MM.1S (cell line): ENCODE measurements around the gene SLC5A9.

Experiments
- DNase-seq: peaks from one replicate; pipeline ENCODE4 v3.0.0-alpha.2; 2015
- H2AFZ ChIP-seq: fragments of 300-600 bp; sonication (generic); 2 replicates; pipeline ENCODE4 v1.6.0; 2016; ENCODE audit warnings: antibody characterized with exemption, low read length
- H3F3A ChIP-seq: fragments of 300-600 bp; sonication (generic); 2 replicates; pipeline ENCODE4 v1.6.1; 2016; ENCODE audit warnings: mild to moderate bottlenecking, antibody characterized with exemption, low read length, moderate library complexity, mixed read lengths; ENCODE audit not compliant: insufficient read depth
- H3K27ac ChIP-seq: fragments of 300-600 bp; sonication (generic); 2 replicates; pipeline ENCODE4 v1.5.1; 2016; ENCODE audit warnings: mild to moderate bottlenecking, low read length
- H3K27me3 ChIP-seq: fragments of 300-600 bp; sonication (generic); replicated peaks from 2 replicates; pipeline ENCODE4 v1.6.0; 2016; ENCODE audit warnings: low read length; ENCODE audit not compliant: insufficient read depth
- H3K36me3 ChIP-seq: fragments of 300-600 bp; sonication (generic); replicated peaks from 2 replicates; pipeline ENCODE4 v1.6.1; 2016; ENCODE audit warnings: mild to moderate bottlenecking, low read length, mixed read lengths; ENCODE audit not compliant: insufficient read depth
- H3K4me1 ChIP-seq: fragments of 300-600 bp; sonication (generic); 2 replicates; pipeline ENCODE4 v1.6.1; 2016; ENCODE audit warnings: low read length, mixed read lengths
- H3K4me2 ChIP-seq: fragments of 300-600 bp; sonication (generic); 2 replicates; pipeline ENCODE4 v1.6.0; 2016; ENCODE audit warnings: low read depth, low read length
- H3K4me3 ChIP-seq: fragments of 300-600 bp; sonication (generic); 2 replicates; pipeline ENCODE4 v1.5.1; 2016; ENCODE audit warnings: low read length, mixed read lengths
- H3K79me2 ChIP-seq: fragments of 300-600 bp; sonication (generic); 2 replicates; pipeline ENCODE4 v1.6.1; 2016; ENCODE audit warnings: mixed run types, low read length, mixed read lengths
- H3K9ac ChIP-seq: fragments of 300-600 bp; sonication (generic); 2 replicates; pipeline ENCODE4 v1.6.1; 2016; ENCODE audit warnings: low read length, mixed read lengths
- H3K9me2 ChIP-seq: fragments of 300-600 bp; sonication (generic); replicated peaks from 2 replicates; pipeline ENCODE4 v1.6.1; 2016; ENCODE audit warnings: mild to moderate bottlenecking, low read length, mixed read lengths; ENCODE audit not compliant: insufficient read depth
- H3K9me3 ChIP-seq: fragments of 300-600 bp; sonication (generic); replicated peaks from 2 replicates; pipeline ENCODE4 v1.6.1; 2016; ENCODE audit warnings: mild to moderate bottlenecking, low read length, mixed read lengths; ENCODE audit not compliant: insufficient read depth
- H4K20me1 ChIP-seq: fragments of 300-600 bp; sonication (generic); 2 replicates; pipeline ENCODE4 v1.6.1; 2016; ENCODE audit warnings: mild to moderate bottlenecking, low read length, moderate library complexity, mixed read lengths; ENCODE audit not compliant: insufficient read depth
- EZH2 ChIP-seq: fragments of 300-600 bp; sonication (generic); optimal IDR thresholded peaks from 2 replicates; pipeline ENCODE3; 2017; ENCODE audit warnings: low read depth, mild to moderate bottlenecking, antibody characterized with exemption, low read length, mixed read lengths
- EZH2phosphoT487 ChIP-seq: fragments of 300-600 bp; sonication (generic); IDR thresholded peaks from 2 replicates; pipeline ENCODE4 v1.6.1; 2018; ENCODE audit warnings: antibody characterized with exemption, low read length
- TF ChIP-seq, protein P1 (sequence below): fragments of 300-600 bp; sonication (generic); IDR thresholded peaks from 2 replicates; pipeline ENCODE4 v1.5.1; 2016; ENCODE audit warnings: antibody characterized with exemption, low read length, mixed read lengths

The SLC5A9 gene

DNA sequence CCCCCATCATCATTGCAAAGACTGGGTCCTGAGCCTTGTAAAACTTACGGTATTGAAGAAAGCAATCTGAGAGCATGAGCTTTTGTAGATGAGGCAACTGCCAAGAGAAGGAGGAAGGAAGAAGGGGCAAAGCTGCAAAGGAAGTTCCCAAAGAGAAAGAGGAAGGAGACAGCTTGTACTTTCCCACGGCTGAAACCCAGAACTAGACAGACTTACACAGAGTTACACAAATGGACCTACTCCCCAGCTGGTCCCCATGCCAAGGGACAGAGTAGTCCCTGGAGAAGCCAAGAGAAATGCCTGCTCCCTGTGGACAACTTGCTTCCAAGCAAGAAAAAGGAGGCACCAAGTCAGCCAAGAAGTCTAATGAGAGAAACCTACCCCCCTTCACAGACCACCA lies 22.6 kb downstream of the SLC5A9 start:
- no peak overlapping the region for H3K27ac ChIP-seq
- TF ChIP-seq, protein P1, sequence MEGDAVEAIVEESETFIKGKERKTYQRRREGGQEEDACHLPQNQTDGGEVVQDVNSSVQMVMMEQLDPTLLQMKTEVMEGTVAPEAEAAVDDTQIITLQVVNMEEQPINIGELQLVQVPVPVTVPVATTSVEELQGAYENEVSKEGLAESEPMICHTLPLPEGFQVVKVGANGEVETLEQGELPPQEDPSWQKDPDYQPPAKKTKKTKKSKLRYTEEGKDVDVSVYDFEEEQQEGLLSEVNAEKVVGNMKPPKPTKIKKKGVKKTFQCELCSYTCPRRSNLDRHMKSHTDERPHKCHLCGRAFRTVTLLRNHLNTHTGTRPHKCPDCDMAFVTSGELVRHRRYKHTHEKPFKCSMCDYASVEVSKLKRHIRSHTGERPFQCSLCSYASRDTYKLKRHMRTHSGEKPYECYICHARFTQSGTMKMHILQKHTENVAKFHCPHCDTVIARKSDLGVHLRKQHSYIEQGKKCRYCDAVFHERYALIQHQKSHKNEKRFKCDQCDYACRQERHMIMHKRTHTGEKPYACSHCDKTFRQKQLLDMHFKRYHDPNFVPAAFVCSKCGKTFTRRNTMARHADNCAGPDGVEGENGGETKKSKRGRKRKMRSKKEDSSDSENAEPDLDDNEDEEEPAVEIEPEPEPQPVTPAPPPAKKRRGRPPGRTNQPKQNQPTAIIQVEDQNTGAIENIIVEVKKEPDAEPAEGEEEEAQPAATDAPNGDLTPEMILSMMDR = no peak
- TF ChIP-seq EZH2 (no peak), EZH2phosphoT487 (no peak)
- H3K4me3 ChIP-seq = no peak overlapping the region
- H3F3A ChIP-seq = no peaks in the 10 kb centered on the region
- no peaks in the 10 kb centered on the region for H3K79me2 ChIP-seq
- no peak overlapping the region for H3K4me2 ChIP-seq
- no peaks in the 10 kb centered on the region for H3K36me3 ChIP-seq
- no peaks in the 10 kb centered on the region for H3K27me3 ChIP-seq
- no peaks in the 10 kb centered on the region for H3K4me1 ChIP-seq
- H3K9me2 ChIP-seq = no peaks in the 10 kb centered on the region
- no peaks in the 10 kb centered on the region for H4K20me1 ChIP-seq
- no peak overlapping the region for H2AFZ ChIP-seq
- no peak for DNase-seq
- no peaks in the 10 kb centered on the region for H3K9me3 ChIP-seq
- H3K9ac ChIP-seq = no peak overlapping the region

DNA sequence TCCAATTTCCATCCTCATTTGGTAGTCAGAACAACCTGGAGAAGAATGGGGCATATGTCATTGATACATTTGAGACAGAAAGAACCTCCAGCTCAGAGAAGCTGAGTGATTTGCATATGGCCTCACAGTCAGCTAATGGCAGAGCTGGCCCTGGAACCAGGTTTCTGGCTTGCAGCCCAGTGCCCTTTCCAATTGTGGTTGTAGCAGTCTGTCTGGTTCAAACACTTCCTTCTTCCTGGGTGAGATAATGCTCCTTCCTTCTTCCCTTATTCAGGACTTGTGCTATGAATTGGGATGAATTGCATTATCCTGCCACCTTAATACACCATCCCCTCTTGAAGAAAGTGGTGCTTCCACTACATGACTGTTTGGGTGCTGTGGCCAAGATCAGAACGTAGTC lies 24.2 kb downstream of the SLC5A9 start:
- H4K20me1 ChIP-seq = no peaks in the 10 kb centered on the region
- no peaks in the 10 kb centered on the region for H3F3A ChIP-seq
- no peak overlapping the region for H3K27ac ChIP-seq
- no peaks in the 10 kb centered on the region for H3K27me3 ChIP-seq
- DNase-seq = no peak
- TF ChIP-seq EZH2 (no peak), EZH2phosphoT487 (no peak)
- TF ChIP-seq, protein P1 = no peak
- H3K79me2 ChIP-seq = no peaks in the 10 kb centered on the region
- H3K4me2 ChIP-seq = no peak overlapping the region
- no peaks in the 10 kb centered on the region for H3K4me1 ChIP-seq
- no peak overlapping the region for H2AFZ ChIP-seq
- no peaks in the 10 kb centered on the region for H3K36me3 ChIP-seq
- H3K9me2 ChIP-seq = no peaks in the 10 kb centered on the region
- no peaks in the 10 kb centered on the region for H3K9me3 ChIP-seq
- H3K9ac ChIP-seq = no peak overlapping the region
- H3K4me3 ChIP-seq = no peak overlapping the region

DNA sequence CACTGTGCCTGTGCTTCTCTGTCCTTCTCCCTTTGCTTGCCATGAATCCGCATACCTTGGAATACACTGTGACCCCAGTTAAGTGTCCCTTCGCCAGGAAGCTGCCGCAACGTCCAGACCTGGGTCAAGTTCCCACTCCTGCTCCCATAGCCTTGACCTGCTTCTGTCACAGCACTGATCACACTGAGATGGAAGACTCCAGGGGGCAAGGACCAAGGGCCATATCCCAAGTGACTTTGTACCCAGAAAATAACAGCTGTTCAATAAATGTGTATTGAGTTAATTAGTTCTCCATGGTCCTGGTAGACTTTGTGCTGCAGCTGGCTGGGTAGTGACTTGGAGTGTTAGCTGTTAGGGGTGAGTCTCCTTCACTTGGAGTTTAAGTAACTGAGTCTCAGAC lies 25.8 kb downstream of the SLC5A9 start:
- H3K27me3 ChIP-seq = no peaks in the 10 kb centered on the region
- H4K20me1 ChIP-seq = no peaks in the 10 kb centered on the region
- no peaks in the 10 kb centered on the region for H3K79me2 ChIP-seq
- DNase-seq = no peak
- H3K36me3 ChIP-seq = no peaks in the 10 kb centered on the region
- no peaks in the 10 kb centered on the region for H3K9me2 ChIP-seq
- no peak overlapping the region for H2AFZ ChIP-seq
- no peaks in the 10 kb centered on the region for H3F3A ChIP-seq
- no peak overlapping the region for H3K9ac ChIP-seq
- no peaks in the 10 kb centered on the region for H3K9me3 ChIP-seq
- TF ChIP-seq EZH2 (no peak), EZH2phosphoT487 (no peak)
- TF ChIP-seq, protein P1 = no peak
- H3K27ac ChIP-seq = no peak overlapping the region
- H3K4me1 ChIP-seq = no peaks in the 10 kb centered on the region
- H3K4me3 ChIP-seq = no peak overlapping the region
- no peak overlapping the region for H3K4me2 ChIP-seq

DNA sequence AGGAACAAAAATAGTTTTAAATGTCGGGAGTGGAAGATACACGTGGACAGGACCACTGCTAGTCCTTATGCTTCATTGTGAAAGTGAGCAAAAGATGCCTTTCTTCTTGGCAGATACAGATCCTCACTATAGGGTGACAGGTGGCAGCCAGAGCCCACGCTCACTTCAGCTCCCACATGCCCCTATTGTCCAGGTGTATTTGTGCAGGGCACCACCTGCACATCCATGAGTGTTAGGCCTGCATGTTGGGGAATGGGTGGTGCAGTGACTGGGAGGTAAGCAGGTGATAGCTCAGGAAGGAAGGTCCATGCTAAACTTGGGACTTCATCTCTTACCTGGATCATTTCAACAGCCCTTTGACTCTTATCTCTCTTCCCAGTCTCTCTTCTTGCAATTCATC lies 27.4 kb downstream of the SLC5A9 start:
- Histone ChIP-seq H3K9ac (no peak overlapping the region), H3F3A (no peaks in the 10 kb centered on the region), H3K27ac (no peak overlapping the region), H3K79me2 (no peaks in the 10 kb centered on the region), H3K9me2 (no peaks in the 10 kb centered on the region), H3K36me3 (no peaks in the 10 kb centered on the region), H3K4me3 (no peak overlapping the region), H3K4me2 (no peak overlapping the region), H3K9me3 (no peaks in the 10 kb centered on the region), H3K4me1 (no peaks in the 10 kb centered on the region), H3K27me3 (no peaks in the 10 kb centered on the region), H2AFZ (no peak overlapping the region), H4K20me1 (no peaks in the 10 kb centered on the region)
- TF ChIP-seq EZH2 = no peak
- TF ChIP-seq, protein P1 = peak; percentile 7; the same call in 1 of the 2 replicates
- DNase-seq = no peak
